Activated CD8-positive, alpha-beta memory T cell treated with anti-CD3 and anti-CD28 coated beads for 48 hours (primary cell): ENCODE data around the gene FBXO11.
A peak's percentile ranks its signal among the peaks of the same experiment; 100 is the strongest.

Experiments
- DNase-seq, 3 experiments: peaks; one replicate each; pipeline ENCODE4 v3.0.0-alpha.2; 2020; ENCODE audit warnings: low read depth in 2 of 3, low spot score in 2 of 3

The FBXO11 gene

DNA sequence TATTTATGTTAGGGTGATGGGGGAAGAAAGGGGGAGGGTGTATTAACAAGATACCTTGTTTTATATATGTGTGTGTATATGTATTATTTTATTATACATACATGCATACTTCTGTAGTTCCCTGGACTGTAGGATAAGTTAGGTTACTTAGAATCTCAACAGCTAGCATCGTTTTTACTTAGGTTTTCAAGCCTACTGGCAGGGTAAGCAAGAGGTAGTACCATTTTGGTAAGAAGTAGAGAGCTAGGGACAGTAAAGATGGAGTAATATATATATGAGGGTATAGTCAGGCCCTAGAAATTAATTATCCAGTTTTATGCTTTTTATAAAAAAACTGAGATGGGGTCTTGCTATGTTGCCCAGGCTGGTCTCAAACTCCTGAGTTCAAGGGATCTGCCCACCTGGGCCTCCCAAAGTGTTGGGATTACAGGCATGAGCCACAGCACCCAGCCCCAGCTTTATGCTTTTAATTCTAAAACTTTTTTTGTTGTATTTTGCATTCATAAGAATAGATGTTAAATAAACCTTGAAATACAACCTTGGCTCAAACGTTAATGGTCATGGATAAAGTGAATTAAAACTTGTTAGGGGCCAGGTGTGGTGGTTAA is 110.1 kb downstream of the FBXO11 start:
- no peak for DNase-seq

DNA sequence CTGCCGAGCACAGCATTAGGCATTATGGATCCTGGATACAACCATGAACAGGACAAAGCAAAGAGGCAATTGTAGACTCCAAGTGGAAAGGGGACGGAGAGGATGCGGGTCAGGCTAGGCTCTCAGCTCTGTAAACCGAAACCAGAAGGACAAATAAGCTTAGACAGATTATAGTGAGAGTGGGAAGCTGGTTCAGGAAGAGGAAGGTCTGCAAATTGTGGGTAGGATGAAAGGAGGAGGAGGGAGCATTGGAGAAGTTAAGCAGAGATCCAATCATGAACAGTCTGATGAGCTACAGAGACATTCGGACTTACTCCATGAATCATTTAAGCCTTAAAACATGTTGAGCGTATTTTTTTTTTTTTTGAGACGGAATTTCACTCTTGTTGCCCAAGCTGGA is 120.3 kb downstream of the FBXO11 start:
- no peak for DNase-seq

DNA sequence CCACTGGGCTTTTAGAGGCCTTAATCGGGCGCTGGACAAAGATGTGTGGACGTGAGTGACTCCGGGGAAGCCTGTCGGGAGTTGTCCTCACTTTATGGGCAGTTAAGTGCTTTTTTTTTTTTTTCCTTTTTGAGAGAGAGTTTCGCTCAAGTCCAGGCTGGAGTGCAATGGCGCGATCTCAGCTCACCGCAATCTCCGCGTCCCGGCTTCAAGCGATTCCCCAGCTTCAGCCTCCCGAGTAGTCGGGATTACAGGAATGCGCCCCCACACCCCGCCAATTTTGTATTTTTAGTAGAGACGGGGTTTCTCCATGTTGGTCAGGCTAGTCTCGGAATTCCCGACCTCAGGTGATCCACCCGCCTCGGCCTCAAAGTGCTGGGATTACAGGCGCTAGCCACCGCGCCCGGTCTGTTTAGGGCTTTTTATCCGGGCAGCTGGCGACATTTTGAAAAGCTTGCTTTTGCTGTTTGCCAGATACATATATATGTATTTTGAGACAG is 121.9 kb downstream of the FBXO11 start:
- no peak for DNase-seq

DNA sequence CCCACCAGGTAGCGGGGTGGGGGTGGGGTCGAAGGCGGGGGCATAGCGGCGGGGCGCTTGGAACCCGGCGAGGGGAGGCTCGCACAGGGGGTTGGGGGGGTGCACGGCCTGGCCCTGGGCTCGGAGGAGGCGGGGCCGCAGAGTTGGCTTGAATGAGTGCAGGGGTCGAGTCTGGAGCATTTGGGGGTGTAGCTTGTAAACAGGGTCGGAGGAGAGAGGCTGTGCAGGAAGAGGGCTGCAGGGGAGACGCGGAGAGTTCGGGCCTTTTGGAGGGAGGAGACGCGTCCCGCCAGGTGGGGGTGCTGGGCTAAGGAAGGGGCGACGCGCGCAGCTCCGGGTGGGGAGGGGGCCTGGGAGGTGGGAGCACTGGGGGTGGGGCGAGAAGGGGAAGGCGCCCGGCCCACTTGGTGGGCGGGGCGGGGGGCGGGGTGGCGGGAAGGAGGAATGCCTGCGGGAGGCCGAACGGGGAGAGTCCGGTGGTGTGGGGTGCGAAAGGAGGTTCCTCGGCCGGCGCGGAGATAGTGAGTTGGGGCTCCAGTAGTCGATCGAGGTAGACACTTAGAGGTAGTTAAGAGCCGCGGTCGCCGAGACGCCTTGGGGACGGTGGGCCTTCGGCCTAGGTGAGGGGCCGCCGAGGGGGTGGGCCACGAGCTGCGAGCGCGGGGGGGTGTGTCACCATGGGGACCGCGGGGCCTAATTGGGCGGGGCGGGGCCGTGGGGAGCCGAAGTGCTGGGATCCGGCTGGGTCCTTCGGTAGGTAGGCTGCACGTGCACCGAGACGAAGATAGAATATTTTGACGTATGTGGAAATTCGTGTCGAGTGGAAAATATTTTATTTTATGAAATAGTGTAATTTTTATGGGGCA is 122.6 kb downstream of the FBXO11 start:
- DNase-seq: peak; percentile 27 to 47 (median 39)

DNA sequence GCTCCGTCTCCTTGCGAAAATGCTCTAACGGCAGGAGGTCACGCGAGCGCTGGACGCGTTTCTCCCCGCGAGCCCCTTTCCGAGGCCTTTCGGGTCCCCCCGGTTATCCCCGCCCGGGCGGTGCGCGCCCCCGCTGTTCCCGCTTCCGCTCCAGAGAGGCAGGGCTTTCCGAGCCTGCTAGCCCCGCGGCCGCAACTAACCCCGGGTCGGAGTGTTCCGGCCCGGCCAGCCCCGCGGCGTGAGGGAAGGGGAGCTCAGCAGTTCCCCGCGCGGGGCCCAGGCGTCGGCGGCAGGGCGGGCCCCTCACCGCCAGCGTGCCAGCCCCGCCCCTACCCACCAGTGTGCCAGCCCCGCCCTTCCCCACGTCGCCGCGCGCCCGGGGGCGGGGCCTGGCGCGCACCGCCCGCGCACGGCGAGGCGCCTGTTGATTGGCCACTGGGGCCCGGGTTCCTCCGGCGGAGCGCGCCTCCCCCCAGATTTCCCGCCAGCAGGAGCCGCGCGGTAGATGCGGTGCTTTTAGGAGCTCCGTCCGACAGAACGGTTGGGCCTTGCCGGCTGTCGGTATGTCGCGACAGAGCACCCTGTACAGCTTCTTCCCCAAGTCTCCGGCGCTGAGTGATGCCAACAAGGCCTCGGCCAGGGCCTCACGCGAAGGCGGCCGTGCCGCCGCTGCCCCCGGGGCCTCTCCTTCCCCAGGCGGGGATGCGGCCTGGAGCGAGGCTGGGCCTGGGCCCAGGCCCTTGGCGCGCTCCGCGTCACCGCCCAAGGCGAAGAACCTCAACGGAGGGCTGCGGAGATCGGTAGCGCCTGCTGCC is 123.4 kb downstream of the FBXO11 start, which contains the start of gene MSH6:
TSS of gene MSH6 (plus strand) at position 475 of the 815 bp plus-strand sequence. CDS start at position 564, 89 bp downstream.
- peak; percentile 66 to 83 (median 74) for DNase-seq

DNA sequence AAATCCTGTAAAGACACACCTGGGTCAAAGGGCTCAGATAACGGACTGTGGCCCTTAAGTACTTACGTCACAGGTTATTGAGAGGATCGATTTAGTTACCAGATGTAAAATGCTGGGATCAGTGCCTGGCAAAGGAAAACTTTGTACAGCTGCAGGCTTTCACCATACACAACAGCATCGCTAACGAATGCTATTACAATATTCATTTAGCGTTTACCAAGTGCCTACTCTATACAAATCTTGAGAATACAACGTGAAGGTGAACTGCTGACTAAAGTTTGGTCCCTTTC is 124.0 kb downstream of the FBXO11 start:
- DNase-seq: no peak

DNA sequence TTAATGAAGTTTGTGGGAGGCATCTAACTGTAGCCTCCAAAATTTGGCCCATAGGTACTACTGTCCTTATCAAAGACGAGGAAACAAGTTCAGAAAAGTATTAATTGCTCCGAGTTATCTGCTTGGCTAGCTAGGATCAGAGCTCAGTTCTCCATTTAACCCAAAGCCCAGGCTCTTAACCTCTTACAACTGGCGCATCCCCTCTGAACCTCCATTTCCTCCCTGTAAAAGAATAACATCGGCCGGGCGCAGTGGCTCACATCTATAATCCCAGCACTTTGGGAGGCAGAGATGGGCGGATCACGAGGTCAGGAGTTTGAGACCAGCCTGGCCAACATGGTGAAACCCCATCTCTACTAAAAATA is 126.9 kb downstream of the FBXO11 start:
- DNase-seq: no peak

DNA sequence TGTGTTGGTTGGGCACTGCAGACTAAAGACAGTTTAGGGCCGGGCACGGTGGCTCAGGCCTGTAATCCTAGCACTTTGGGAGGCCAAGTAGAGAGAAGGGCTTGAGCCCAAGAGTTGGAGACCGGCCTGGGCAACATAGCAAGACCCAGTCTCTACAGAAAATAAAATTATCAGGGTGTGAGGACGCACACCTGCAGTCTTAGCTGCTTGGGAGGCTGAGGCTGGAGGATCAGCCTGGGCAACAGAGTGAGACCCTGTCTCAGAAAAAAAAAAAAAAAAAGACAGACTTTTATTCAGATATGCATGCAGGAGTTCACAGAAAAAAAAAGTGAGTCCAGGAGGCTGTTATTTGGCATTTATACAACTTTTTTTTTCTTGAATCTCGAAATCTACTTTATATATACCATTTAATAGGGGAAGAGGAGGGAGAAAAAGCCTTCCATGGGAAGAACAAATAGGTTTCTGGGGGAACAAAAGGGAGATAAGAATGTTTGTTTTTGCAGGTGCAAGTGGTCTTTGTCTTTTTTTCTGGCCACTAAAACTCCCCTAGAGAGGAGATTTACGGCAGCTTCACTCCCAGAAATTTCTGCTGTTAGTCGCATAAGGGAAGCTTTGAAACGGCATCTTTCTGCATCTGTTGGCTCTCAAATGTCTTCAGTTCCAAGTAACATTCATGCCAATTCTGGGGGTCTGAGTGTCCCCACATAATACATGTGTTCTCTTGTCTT is 127.4 kb downstream of the FBXO11 start:
- no peak for DNase-seq

DNA sequence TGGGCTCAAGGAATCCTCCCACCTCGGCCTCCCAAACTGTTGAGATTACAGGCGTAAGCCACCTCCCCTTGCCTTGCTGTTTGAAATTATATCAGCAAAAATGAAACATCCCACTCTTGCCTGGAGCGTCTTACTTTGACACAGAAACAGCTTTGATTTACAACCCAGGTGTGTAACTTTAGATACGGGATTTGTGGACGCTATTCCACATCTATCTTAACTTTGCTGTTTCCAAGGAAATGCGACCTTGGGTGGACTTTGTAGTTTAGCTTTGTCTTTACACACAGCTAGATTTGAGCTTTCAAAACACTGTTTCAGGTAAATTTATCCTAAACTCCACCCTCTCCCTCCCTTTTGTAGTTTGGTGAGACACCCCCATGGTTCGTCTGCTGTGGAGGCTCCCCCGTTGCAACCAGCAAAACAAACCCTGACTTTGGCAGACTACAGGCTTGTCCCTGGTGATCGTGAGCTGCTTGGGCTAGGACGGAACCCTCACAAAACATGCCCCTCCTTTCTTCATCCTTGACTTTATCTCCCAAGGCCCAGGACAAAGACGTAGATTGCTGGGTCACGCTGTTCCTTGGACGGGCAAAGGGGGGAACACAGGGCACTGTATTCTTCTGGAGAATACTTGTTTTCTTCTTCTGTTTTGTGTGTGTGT is 128.9 kb downstream of the FBXO11 start:
- DNase-seq: no peak

DNA sequence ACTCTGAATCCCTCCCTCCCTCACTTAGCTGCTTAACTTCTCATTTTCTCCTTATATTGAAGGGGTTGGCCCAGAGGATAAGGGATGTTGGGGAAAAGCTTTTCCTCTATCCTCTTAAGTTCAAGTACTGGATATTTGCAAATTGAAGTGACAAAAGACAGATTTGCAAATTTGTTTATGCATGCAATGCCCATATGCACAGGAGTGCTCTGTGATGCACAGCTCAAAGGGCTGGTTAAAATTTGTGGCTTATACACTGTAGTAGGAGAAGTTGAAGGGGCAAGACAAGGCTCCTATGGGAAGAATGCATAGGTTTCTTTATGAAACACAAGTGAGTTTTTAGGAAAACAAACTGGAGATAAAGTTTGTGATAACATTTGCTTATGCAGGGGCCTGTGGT is 131.7 kb downstream of the FBXO11 start:
- DNase-seq: no peak

DNA sequence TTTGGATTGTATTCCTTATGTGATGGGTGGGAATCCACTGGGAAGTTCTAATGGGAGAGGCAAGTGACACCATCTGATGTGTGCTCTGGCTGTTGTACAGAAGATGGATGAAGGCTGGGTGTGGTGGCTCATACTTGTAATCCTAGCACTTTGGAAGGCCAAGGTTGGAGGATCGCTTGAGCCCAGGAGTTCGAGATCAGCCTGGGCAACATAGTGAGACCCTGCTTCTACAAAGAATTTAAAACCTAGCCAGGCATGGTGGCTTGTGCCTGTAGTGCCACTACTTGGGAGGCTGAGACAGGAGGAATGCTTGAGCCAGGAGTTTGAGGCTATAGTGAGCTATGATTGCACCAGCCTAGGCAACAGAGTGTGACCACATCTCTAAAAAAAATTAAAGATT is 134.0 kb downstream of the FBXO11 start:
- DNase-seq: no peak

DNA sequence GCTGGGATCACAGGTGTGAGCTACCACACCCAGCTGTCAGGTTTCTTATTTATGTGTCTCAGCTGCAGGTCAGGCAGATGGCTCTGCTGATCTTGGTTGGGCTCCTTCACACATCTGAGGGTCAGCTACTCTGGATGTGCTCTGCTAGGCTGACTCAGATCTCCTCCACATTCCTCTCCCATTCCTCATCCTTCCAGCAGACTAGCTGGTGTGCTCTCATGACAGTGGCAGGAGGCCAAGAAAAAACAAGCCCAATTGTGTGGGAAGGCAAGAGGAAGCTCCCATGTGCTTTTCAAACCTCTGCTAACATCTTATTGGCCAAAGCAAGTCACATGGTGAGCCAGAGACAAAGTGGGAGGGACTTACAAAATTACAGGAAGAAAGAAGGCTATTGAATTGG is 135.1 kb downstream of the FBXO11 start:
- no peak for DNase-seq

DNA sequence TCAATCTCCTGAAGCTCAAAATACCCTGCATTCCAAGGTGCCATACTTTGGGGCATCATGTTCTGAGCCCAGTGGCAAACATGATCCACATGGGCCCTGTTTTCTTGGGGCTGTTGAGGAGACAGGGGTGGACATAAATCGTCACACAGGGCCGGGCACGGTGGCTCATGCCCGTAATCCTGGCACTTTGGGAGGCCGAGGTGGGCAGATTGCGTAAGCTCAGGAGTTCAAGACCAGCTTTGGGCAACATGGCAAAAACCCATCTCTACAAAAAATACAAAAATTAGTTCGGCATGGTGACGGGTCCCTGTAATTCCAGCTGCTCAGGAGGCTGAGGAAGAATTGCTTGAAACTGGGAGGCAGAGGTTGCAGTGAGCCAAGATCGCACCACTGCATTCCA is 137.0 kb downstream of the FBXO11 start:
- DNase-seq: no peak

DNA sequence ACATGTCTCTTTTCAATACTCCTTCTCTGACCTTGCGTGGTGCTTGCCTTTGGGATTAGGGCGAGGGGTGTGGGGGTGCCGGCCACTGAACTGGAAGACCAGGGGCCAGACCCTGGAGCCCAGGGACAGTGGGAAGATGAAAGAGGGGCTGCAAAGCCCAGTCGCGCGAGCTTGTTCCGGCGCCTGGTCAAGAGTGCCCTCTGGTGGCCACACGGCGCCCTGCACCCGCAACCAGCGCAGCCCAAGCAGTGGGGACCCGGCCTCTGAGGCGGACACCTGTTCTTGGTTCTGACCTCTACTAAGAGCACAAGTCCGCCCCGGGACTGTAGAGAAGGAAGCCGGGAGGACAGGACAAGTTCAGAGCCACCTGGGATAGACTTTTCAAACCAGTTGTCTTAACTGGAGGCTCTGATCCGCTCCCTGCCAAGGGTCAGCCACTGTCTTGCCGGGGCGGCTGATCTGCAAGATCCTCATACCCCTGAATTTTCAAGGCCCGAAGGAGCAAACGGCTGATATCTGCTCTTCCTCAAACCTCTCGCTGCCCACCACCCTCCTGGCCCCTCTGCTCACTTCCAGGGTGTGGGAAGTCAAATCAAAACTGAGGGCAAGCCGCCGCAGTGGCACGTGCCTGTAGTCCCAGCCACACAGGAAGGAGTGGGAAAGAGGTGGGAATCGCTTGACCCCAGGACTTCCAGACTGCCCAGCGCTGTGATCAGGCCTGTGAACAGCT is 138.3 kb downstream of the FBXO11 start:
- peak; percentile 31 to 74 (median 69) for DNase-seq

DNA sequence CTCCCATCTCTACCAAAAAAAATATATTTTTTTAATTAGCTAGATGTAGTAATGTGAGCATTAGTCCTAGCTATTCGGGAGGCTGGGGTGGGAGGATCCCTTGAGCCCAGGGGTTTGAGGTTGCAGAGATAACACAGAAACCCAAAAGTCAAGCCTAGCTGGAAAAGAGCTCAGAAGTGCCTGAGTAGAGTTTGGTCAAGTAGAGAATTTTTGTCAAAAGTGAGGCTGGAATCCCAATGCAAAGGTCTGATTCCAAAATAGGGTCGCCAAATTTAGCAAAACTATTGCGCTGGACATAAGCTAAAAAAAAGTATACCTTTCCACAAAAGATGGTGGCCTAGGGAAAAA is 138.8 kb downstream of the FBXO11 start:
- DNase-seq: no peak

DNA sequence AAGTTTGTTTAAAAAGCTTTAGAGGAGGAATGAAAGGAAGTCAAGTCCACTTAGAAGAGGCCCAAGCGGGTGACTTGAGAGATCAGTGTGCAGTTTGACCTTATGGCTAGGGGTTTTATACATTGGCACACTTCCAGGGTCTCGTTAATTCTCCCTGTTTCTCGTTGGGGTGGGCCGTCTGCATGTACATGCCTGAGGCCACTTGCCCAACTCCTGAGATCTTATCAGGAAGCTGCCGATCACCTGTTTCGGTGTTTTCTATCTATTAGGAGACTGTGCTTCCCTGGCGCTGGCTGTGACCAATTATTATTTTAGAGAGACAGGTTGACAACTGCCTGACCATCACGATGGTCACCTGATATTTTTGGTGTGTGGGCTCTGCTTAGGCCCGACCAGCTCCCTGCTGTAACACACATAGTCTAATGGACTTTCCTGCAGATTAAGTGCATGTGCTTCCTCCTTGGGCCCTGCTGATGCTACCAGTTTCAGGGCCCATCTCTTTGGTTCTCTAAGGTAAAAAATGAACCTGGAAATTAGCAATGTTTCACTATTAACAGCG is 154.4 kb downstream of the FBXO11 start:
- no peak for DNase-seq

DNA sequence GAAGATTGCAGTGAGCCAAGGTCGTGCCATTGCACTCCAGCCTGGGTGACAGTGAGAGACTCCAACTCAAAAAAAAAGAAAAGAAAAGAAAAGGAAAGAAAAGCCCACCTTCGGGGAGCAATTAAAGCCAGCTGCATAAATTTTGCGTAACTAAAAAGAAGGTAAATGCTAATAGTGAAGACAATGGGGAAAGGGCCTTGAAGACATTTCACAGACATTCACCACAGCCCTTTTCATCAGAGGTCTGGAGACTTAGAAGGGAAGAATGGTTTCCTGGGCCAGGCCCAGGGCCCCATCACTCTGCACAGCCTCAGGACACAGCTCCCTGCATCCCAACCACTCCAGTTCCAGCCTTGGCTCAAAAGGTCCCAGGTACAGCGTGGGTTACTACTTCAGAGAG is 158.4 kb downstream of the FBXO11 start:
- DNase-seq: no peak

DNA sequence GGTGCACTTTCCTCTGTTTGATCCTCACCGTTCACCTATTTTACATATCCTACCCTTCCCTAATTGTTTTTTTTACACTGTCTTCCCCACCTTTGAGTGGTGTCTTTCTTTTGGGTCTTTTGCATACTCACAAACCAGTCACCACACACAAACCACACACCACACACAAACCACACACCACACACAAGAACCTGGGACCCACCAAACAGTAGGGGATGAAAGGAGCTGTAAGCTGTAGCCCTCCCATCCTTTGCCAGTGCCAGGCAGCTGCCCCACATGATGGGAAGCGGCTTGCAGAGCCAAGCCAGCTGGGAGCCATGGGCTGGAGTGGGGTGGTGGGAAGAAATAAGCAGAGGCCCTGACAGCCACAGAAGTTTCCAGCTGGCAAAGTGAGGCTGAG is 162.2 kb downstream of the FBXO11 start:
- DNase-seq: no peak

DNA sequence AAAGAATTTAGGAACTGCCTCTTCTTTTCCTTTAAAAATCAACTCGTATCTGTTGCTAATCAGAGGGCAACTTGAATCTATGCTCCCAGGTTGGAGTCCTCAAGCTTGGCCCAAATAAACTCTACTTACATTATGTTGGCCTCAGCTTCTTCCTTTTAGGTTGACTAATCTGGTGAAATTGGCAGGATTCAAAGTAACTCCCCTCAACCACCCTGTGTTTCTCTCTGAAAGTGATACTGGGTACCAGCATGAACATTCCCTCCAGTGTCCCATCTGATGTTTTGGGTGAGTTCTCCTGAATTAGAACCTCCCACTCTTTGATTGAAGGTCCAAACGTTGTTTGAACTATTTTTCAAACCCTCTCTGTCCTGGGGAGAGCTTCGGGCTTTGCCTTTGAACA is 164.7 kb downstream of the FBXO11 start:
- DNase-seq: no peak

DNA sequence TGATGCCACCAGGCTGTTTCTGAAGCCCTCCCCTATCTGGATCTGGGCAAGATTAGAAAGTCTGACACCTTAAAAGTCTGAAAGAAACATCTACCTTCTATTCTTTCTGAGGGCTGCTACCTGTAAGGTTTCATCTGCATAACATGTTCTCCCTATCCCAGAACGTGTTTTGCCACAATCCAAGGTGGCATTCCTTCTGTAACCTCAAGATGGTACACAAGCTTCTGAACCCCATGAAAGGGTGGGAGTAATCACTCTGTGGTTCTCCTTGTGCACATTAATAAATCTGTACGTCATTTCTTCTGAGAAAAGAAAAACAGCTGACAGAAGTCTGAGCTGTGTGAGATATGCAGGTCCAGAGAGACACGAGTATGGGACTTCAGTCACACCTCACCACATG is 165.2 kb downstream of the FBXO11 start:
- DNase-seq: no peak
